IPS-NIHi11 (cell line): ENCODE results near the gene ENOX1.

Source experiments
- DNase-seq: peaks from one replicate; pipeline ENCODE4 v3.0.0; 2012; ENCODE audit warnings: mixed read lengths, low spot score

Gene ENOX1

GRCh38 chr13:43744261-43745031, 42.3 kb downstream of the ENOX1 start:
- DNase-seq = peak; percentile 17

- no peak for DNase-seq
Observed at GRCh38 chr13:43742911-43743310, 43.9 kb downstream of the ENOX1 start.

- DNase-seq = no peak
Observed at GRCh38 chr13:43737392-43737923, 49.3 kb downstream of the ENOX1 start.

- no peak for DNase-seq
Observed at GRCh38 chr13:43732726-43733125, 54.0 kb downstream of the ENOX1 start.

- DNase-seq = no peak
Observed at GRCh38 chr13:43731296-43731695, 55.5 kb downstream of the ENOX1 start.

GRCh38 chr13:43730642-43731041, 56.1 kb downstream of the ENOX1 start:
- DNase-seq = no peak

GRCh38 chr13:43728421-43728820, 58.4 kb downstream of the ENOX1 start:
- DNase-seq = no peak

GRCh38 chr13:43727856-43728255, 58.9 kb downstream of the ENOX1 start:
- DNase-seq = no peak

GRCh38 chr13:43725460-43725859, 61.3 kb downstream of the ENOX1 start:
- no peak for DNase-seq

GRCh38 chr13:43720780-43721397, 65.9 kb downstream of the ENOX1 start:
- no peak for DNase-seq

GRCh38 chr13:43698758-43699157, 88.0 kb downstream of the ENOX1 start:
- no peak for DNase-seq

GRCh38 chr13:43698009-43698408, 88.8 kb downstream of the ENOX1 start:
- no peak for DNase-seq

GRCh38 chr13:43697323-43697722, 89.4 kb downstream of the ENOX1 start:
- DNase-seq = no peak

- DNase-seq = peak; percentile 15
Observed at GRCh38 chr13:43694146-43694664, 92.6 kb downstream of the ENOX1 start.

GRCh38 chr13:43693639-43694038, 93.1 kb downstream of the ENOX1 start:
- DNase-seq = no peak

GRCh38 chr13:43688227-43688907, 98.4 kb downstream of the ENOX1 start:
- no peak for DNase-seq

- no peak for DNase-seq
Observed at GRCh38 chr13:43687038-43687437, 99.7 kb downstream of the ENOX1 start.

- no peak for DNase-seq
Observed at GRCh38 chr13:43686557-43686956, 100.2 kb downstream of the ENOX1 start.

GRCh38 chr13:43684963-43685725, 101.6 kb downstream of the ENOX1 start:
- DNase-seq = no peak

- no peak for DNase-seq
Observed at GRCh38 chr13:43682701-43683100, 104.1 kb downstream of the ENOX1 start.

- DNase-seq = no peak
Observed at GRCh38 chr13:43676320-43676719, 110.5 kb downstream of the ENOX1 start.

GRCh38 chr13:43675577-43675976, 111.2 kb downstream of the ENOX1 start:
- no peak for DNase-seq
